Gastrocnemius medialis (tissue), 4 donors: Measurements from ENCODE around the gene SUFU. TPM values are rescaled to one million over a fixed set of nuclear protein-coding genes. Genes with fewer than 3 reads are reported as not detected.

Experiments
- ATAC-seq, 2 donors: fragments of 150-250 bp; one replicate each; pipeline ENCODE4 v1.9.1; 2016
- DNase-seq, 2 donors: peaks; one replicate each; pipeline ENCODE4 v3.0.0-alpha.2; 2019
- H3K27ac ChIP-seq, 4 donors: fragments of 200-600 bp; sonication (generic); 1 replicate in 1 of 4; 2 replicates in 3 of 4; pipeline ENCODE4 v1.5.1; 2016 to 2018; ENCODE audit warnings: mild to moderate bottlenecking in 2 of 4, moderate library complexity in 1 of 4
- H3K27me3 ChIP-seq, 3 donors: fragments of 200-600 bp; sonication (generic) in 2 of 3; 1 replicate in 1 of 3; 2 replicates in 2 of 3; pipeline versions ENCODE4 v1.5.1 to v1.6.0; 2016 to 2019; ENCODE audit warnings: mild to moderate bottlenecking in 1 of 3, moderate library complexity in 1 of 3
- H3K36me3 ChIP-seq, 2 donors: fragments of 200-600 bp; sonication (generic) in 1 of 2; one replicate each; pipeline ENCODE4 v1.5.1; 2017 to 2018
- H3K4me1 ChIP-seq, 2 donors: fragments of 200-600 bp; sonication (generic) in 1 of 2; one replicate each; pipeline ENCODE4 v1.5.1; 2016 to 2017; ENCODE audit warnings: mild to moderate bottlenecking in 2 of 2
- H3K4me3 ChIP-seq, 4 donors: fragments of 200-600 bp; sonication (generic) in 3 of 4; 1 replicate in 1 of 4; 2 replicates in 3 of 4; pipeline ENCODE4 v1.5.1; 2016 to 2019; ENCODE audit warnings: mild to moderate bottlenecking in 2 of 4
- H3K9me3 ChIP-seq, 3 donors: fragments of 200-600 bp; sonication (generic) in 2 of 3; 1 replicate in 1 of 3; 2 replicates in 2 of 3; pipeline ENCODE4 v1.5.1; 2016 to 2019
- CTCF ChIP-seq, 5 experiments: fragments of 450-650 bp in 3 of 5; fragments of 200-600 bp in 2 of 5; sonication (generic) in 2 of 5; IDR thresholded peaks in 4 of 5; conservative IDR thresholded peaks in 1 of 5; 1 replicate in 4 of 5; 2 replicates in 1 of 5; pipeline ENCODE4 v1.5.1; 2016 to 2019; ENCODE audit warnings: antibody characterized with exemption in 5 of 5, mild to moderate bottlenecking in 3 of 5, moderate library complexity in 3 of 5
- POLR2A ChIP-seq, 2 donors: fragments of 450-650 bp; IDR thresholded peaks; one replicate each; pipeline ENCODE4 v1.6.1; 2017; ENCODE audit warnings: antibody characterized with exemption in 2 of 2, mild to moderate bottlenecking in 2 of 2, moderate library complexity in 2 of 2
- in situ Hi-C, 4 donors: fragments of 200-750 bp; cut with MboI; loops; one replicate each; pipeline versions ENCODE4 v1.15.0 to v1.8.0; 2017; ENCODE audit warnings: low sequenced_read_pairs in 4 of 4
- intact Hi-C: fragments of 100-400 bp; cut with DNase I; formaldehyde crosslinking; loops from one replicate; pipeline ENCODE4 v1.15.1; 2023; ENCODE audit warnings: low total_unique reads
- total RNA-seq, 4 donors: library from RNA; depleted of rRNA; stranded (reverse); fragments of >200 nt; gene quantifications; one replicate each; pipeline versions ENCODE4 v1.1.0 to v1.2.3, GENCODE V29; 2016

Gene SUFU
- total RNA-seq, 4 donors from 2014 or later: 7.3 to 11.8 (median 7.9) TPM

- Histone ChIP-seq H3K9me3 (no peaks in the 10 kb centered on the region), H3K27me3 (no peaks in the 10 kb centered on the region), H3K36me3 (no peaks in the 10 kb centered on the region), H3K4me3 (no peak overlapping the region), H3K4me1 (peaks cover 16 to 27% of the 10 kb centered on the region in 2 donors), H3K27ac (peak overlapping the region in 3 of 4 donors; percentile 32 to 64 (median 48))
- DNase-seq (peak; percentile 29 to 59), ATAC-seq (peak; percentile 75 to 94)
- intact Hi-C loops: no loop called here
- no peak for TF ChIP-seq POLR2A (IDR thresholded peaks at IDR 0.05)
- TF ChIP-seq CTCF (IDR thresholded peaks at IDR 0.05 in 4 of 5, conservative IDR thresholded peaks at IDR 0.05 in 1 of 5): no peak
- in situ Hi-C loops: no loop called here
These were observed 45.8 kb downstream of the SUFU start for GRCh38 chr10:102549549-102549948.

GRCh38 chr10:102550636-102551210 lies 47.0 kb downstream of the SUFU start:
- TF ChIP-seq POLR2A (IDR thresholded peaks at IDR 0.05) (no peak), CTCF (IDR thresholded peaks at IDR 0.05 in 4 of 5, conservative IDR thresholded peaks at IDR 0.05 in 1 of 5) (no peak)
- H3K27ac ChIP-seq: peak overlapping the region in 2 of 4 donors; percentile 48 to 64
- ATAC-seq: no peak
- peaks cover 15 to 39% of the 10 kb centered on the region in 2 donors for H3K4me1 ChIP-seq
- in situ Hi-C loops: loop anchor here in 1 of 4 donors (25.0 kb wide), 1 partner anchor 338 kb away; no protein-coding TSS in a partner anchor
- intact Hi-C loops: no loop called here
- no peaks in the 10 kb centered on the region for H3K27me3 ChIP-seq
- no peaks in the 10 kb centered on the region for H3K36me3 ChIP-seq
- no peak overlapping the region for H3K4me3 ChIP-seq
- no peak for DNase-seq
- H3K9me3 ChIP-seq: no peaks in the 10 kb centered on the region

GRCh38 chr10:102552533-102552932 lies 48.8 kb downstream of the SUFU start:
- Histone ChIP-seq H3K27me3 (no peaks in the 10 kb centered on the region), H3K27ac (no peak overlapping the region), H3K36me3 (no peaks in the 10 kb centered on the region), H3K4me1 (peaks cover 18 to 49% of the 10 kb centered on the region in 2 donors), H3K9me3 (no peaks in the 10 kb centered on the region), H3K4me3 (no peak overlapping the region)
- intact Hi-C loops (no loop called here), in situ Hi-C loops (loop anchor here in 1 of 4 donors (25.0 kb wide), 1 partner anchor 340 kb away; no protein-coding TSS in a partner anchor)
- DNase-seq (no peak), ATAC-seq (no peak)
- TF ChIP-seq POLR2A (IDR thresholded peaks at IDR 0.05) (no peak), CTCF (IDR thresholded peaks at IDR 0.05 in 4 of 5, conservative IDR thresholded peaks at IDR 0.05 in 1 of 5) (no peak)

- Histone ChIP-seq H3K27ac (no peak overlapping the region), H3K4me3 (no peak overlapping the region), H3K36me3 (no peaks in the 10 kb centered on the region), H3K4me1 (peaks cover 19 to 59% of the 10 kb centered on the region in 2 donors), H3K27me3 (no peaks in the 10 kb centered on the region), H3K9me3 (no peaks in the 10 kb centered on the region)
- TF ChIP-seq POLR2A (IDR thresholded peaks at IDR 0.05) (no peak), CTCF (IDR thresholded peaks at IDR 0.05 in 4 of 5, conservative IDR thresholded peaks at IDR 0.05 in 1 of 5) (no peak)
- ATAC-seq (no peak), DNase-seq (no peak)
- intact Hi-C loops (no loop called here), in situ Hi-C loops (loop anchor here in 1 of 4 donors (25.0 kb wide), 1 partner anchor 341 kb away; no protein-coding TSS in a partner anchor)
These were observed 50.0 kb downstream of the SUFU start for GRCh38 chr10:102553771-102554170.
